ENCODE measurements around the gene ECHDC3.

The ECHDC3 gene

GRCh38 chr10:11742009-11742778, at the start of gene ECHDC3:
Gene ECHDC3, plus strand, starts transcription at chr10:11742382. Its CDS starts 195 bp downstream, at chr10:11742577.
- no peaks in the 10 kb centered on the region for H3K4me1 Mint-ChIP-seq (ENCODE audit: low read depth)
- peak; percentile 8 for DNase-seq (ENCODE audit: low spot score)
- H3K27ac Mint-ChIP-seq = no peak within 1 kb of the TSS
- no peaks in the 10 kb centered on the region for H3K36me3 Mint-ChIP-seq (ENCODE audit: low read depth)
- H3K9me3 Mint-ChIP-seq = peaks cover 6% of the 10 kb centered on the region
- H3K27me3 Mint-ChIP-seq (ENCODE audit: low read depth) = peaks cover 36% of the 10 kb centered on the region
- peak within 1 kb of the TSS; percentile 35 for H3K4me3 Mint-ChIP-seq

DNA sequence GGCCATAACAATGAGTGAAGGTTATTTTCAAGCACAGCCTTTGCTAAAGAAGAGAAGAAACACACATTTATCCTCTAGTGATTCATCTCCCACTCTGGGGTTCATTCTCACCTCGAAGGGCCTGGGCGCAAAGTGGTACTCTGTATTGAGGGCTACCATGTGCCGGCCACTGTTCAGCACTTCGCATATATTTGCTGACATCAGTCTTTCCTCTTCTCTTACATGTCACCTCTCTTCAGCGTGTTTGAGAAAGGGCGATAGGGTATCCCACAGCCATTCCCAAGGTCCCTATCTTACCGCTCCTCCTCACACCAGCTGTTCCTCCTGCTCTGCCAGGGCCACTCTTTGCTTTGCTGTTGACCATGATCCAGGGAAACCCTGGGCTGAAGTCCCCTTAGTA, 48.8 kb upstream of the ECHDC3 start:
- no peaks in the 10 kb centered on the region for H3K36me3 Mint-ChIP-seq (ENCODE audit: low read depth)
- H3K27ac Mint-ChIP-seq = no peak overlapping the region
- DNase-seq (ENCODE audit: low spot score) = no peak
- H3K4me1 Mint-ChIP-seq (ENCODE audit: low read depth) = no peaks in the 10 kb centered on the region
- H3K4me3 Mint-ChIP-seq = no peak overlapping the region
- peaks cover 29% of the 10 kb centered on the region for H3K27me3 Mint-ChIP-seq (ENCODE audit: low read depth)
- no peaks in the 10 kb centered on the region for H3K9me3 Mint-ChIP-seq

- Mint-ChIP-seq H3K27ac (no peak overlapping the region), H3K27me3 (ENCODE audit: low read depth) (peaks cover 35% of the 10 kb centered on the region), H3K4me1 (ENCODE audit: low read depth) (no peaks in the 10 kb centered on the region), H3K36me3 (ENCODE audit: low read depth) (no peaks in the 10 kb centered on the region), H3K9me3 (no peaks in the 10 kb centered on the region), H3K4me3 (no peak overlapping the region)
- no peak for DNase-seq (ENCODE audit: low spot score)
Observed at GRCh38 chr10:11695779-11696178, 46.4 kb upstream of the ECHDC3 start.

DNA sequence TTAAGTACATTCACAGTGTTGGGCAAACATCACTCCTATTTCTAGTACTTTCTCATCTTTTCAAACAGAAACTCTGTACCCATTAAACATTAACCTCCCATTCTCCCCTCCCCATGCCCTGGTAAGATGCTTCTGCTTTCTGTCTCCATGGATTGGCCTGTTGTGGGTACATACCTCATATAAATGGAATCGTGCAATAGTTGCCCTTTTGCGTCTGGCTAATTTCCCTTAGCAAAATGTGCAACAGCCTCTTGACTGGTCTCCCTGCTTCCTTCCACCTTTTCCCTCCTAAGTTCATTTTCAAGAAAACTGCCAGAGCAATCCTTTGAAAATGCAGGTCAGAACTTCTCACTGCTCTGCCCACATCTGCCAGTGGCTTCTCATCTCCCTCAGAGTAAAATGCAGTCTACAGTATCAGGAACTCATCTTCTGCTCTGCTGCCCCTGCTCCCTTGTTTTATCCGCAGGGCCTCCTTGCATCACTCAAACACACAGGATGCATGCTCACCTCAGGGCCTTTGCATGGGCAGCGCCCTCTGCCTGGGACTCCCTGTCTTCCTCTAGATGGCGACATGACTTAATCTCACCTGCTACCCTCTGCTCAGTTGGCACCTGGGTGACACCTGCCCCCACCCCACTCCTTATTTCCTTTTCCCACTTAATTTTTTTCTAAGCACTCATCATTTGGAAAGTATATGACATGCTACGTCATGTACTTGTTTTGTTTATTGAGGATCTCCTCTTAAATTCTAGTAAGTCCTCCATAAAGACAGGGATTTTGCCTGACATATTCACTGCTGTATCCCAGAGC, 44.3 kb upstream of the ECHDC3 start:
- DNase-seq (ENCODE audit: low spot score) = no peak
- no peaks in the 10 kb centered on the region for H3K36me3 Mint-ChIP-seq (ENCODE audit: low read depth)
- H3K9me3 Mint-ChIP-seq = no peaks in the 10 kb centered on the region
- no peak overlapping the region for H3K4me3 Mint-ChIP-seq
- no peaks in the 10 kb centered on the region for H3K4me1 Mint-ChIP-seq (ENCODE audit: low read depth)
- no peak overlapping the region for H3K27ac Mint-ChIP-seq
- peaks cover 39% of the 10 kb centered on the region for H3K27me3 Mint-ChIP-seq (ENCODE audit: low read depth)

DNA sequence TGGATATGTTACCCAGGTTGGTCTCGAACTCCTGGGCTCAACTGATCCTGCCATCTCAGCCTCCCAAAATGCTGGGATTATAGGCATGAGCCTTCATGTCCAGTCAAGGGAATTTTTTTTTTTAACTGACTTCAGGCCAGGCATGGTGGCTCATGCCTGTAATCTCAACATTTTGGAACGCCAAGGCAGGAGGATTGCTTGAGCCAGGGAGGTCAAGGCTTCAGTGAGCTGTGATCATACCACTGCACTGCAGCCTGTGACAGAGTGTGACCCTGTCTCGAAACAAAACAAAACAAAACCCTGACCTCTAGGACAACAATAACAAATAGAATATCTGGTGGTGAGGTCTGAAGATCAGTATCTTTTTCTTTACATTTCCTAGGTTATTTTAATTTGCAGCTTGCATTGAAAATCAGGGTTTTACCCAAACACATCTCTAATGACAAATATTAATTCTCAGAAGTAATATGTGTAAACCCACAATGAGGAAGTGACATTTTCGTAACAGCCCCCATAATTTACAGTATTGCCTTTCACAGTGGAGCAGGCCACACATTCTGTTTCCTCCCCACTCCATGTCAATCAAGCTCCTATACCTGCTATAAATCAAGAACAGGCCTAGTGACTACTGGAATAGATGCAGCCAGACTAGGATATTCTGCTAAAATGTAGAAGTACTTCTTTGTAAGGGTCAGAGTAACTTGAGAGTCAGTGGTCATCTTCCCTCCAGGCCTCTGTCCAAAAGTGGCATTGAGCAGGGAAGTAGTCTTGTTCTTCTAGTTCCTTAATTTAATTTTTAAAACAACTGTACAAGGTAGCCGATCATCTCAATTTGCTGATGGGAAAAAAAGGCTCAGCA, 43.3 kb upstream of the ECHDC3 start:
- DNase-seq (ENCODE audit: low spot score) = no peak
- Mint-ChIP-seq H3K36me3 (ENCODE audit: low read depth) (no peaks in the 10 kb centered on the region), H3K4me1 (ENCODE audit: low read depth) (no peaks in the 10 kb centered on the region), H3K9me3 (no peaks in the 10 kb centered on the region), H3K4me3 (no peak overlapping the region), H3K27me3 (ENCODE audit: low read depth) (peaks cover 39% of the 10 kb centered on the region), H3K27ac (no peak overlapping the region)

- H3K4me1 Mint-ChIP-seq (ENCODE audit: low read depth) = no peaks in the 10 kb centered on the region
- no peak overlapping the region for H3K27ac Mint-ChIP-seq
- peaks cover 46% of the 10 kb centered on the region for H3K27me3 Mint-ChIP-seq (ENCODE audit: low read depth)
- DNase-seq (ENCODE audit: low spot score) = no peak
- H3K9me3 Mint-ChIP-seq = no peaks in the 10 kb centered on the region
- no peak overlapping the region for H3K4me3 Mint-ChIP-seq
- no peaks in the 10 kb centered on the region for H3K36me3 Mint-ChIP-seq (ENCODE audit: low read depth)
Observed at GRCh38 chr10:11699550-11700097, 42.6 kb upstream of the ECHDC3 start.

GRCh38 chr10:11700539-11700938, 41.6 kb upstream of the ECHDC3 start:
- no peak overlapping the region for H3K27ac Mint-ChIP-seq
- peaks cover 52% of the 10 kb centered on the region for H3K27me3 Mint-ChIP-seq (ENCODE audit: low read depth)
- DNase-seq (ENCODE audit: low spot score) = no peak
- no peaks in the 10 kb centered on the region for H3K4me1 Mint-ChIP-seq (ENCODE audit: low read depth)
- H3K9me3 Mint-ChIP-seq = no peaks in the 10 kb centered on the region
- H3K36me3 Mint-ChIP-seq (ENCODE audit: low read depth) = no peaks in the 10 kb centered on the region
- H3K4me3 Mint-ChIP-seq = no peak overlapping the region

- Mint-ChIP-seq H3K9me3 (no peaks in the 10 kb centered on the region), H3K36me3 (ENCODE audit: low read depth) (no peaks in the 10 kb centered on the region), H3K27me3 (ENCODE audit: low read depth) (peaks cover 63% of the 10 kb centered on the region), H3K4me3 (no peak overlapping the region), H3K4me1 (ENCODE audit: low read depth) (no peaks in the 10 kb centered on the region), H3K27ac (no peak overlapping the region)
- DNase-seq (ENCODE audit: low spot score) = no peak
Observed at GRCh38 chr10:11701451-11702095, 40.6 kb upstream of the ECHDC3 start.

DNA sequence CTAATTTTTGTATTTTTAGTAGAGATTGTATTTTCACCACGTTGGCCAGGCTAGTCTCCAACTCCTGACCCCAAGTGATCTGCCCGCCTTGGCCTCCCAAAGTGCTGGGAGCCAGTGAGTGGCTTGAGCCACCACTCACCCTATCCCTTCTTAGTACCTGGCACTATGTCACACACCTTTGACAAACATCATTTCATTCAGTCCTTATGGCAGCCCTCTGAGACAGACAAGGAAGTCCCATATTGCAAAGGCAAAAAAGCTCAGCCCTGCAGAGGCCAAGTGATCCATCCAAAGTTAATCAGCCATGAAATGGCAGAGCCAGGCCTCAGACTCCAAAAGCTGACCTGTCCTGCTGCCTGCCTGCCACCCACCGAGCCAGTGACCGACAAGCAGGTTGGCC, 39.9 kb upstream of the ECHDC3 start:
- Mint-ChIP-seq H3K4me3 (no peak overlapping the region), H3K27me3 (ENCODE audit: low read depth) (peaks cover 63% of the 10 kb centered on the region), H3K4me1 (ENCODE audit: low read depth) (no peaks in the 10 kb centered on the region), H3K9me3 (no peaks in the 10 kb centered on the region), H3K36me3 (ENCODE audit: low read depth) (no peaks in the 10 kb centered on the region), H3K27ac (no peak overlapping the region)
- no peak for DNase-seq (ENCODE audit: low spot score)

DNA sequence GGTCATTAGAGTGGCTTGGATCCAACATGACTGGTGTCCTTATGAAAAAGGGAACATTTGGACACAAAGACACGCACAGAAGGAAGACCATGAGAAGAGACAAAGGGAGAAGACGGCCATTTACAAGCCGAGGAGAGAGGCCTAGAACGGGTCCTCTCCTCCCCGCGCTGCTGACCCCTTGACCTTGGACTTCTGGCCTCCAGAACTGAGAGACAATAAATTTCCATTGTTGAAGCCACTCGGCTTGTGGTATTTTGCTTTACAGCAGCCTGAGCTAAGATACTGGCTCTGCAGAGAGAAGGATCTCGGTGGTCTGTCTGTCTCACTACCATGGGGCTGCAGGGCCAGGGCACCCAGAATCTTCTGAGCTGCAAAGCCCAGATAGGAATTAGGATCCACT, 38.1 kb upstream of the ECHDC3 start:
- Mint-ChIP-seq H3K4me1 (ENCODE audit: low read depth) (no peaks in the 10 kb centered on the region), H3K27me3 (ENCODE audit: low read depth) (peaks cover 65% of the 10 kb centered on the region)

GRCh38 chr10:11705722-11706121, 36.5 kb upstream of the ECHDC3 start:
- Mint-ChIP-seq H3K4me1 (ENCODE audit: low read depth) (peaks cover 6% of the 10 kb centered on the region), H3K36me3 (ENCODE audit: low read depth) (no peaks in the 10 kb centered on the region), H3K9me3 (no peaks in the 10 kb centered on the region), H3K27me3 (ENCODE audit: low read depth) (peaks cover 70% of the 10 kb centered on the region), H3K27ac (no peak overlapping the region), H3K4me3 (no peak overlapping the region)
- DNase-seq (ENCODE audit: low spot score) = no peak

More for the DNA sequence above, 38.1 kb upstream of the ECHDC3 start:
- Mint-ChIP-seq H3K27ac (no peak overlapping the region), H3K4me3 (no peak overlapping the region), H3K9me3 (no peaks in the 10 kb centered on the region), H3K36me3 (ENCODE audit: low read depth) (no peaks in the 10 kb centered on the region)
- no peak for DNase-seq (ENCODE audit: low spot score)

DNA sequence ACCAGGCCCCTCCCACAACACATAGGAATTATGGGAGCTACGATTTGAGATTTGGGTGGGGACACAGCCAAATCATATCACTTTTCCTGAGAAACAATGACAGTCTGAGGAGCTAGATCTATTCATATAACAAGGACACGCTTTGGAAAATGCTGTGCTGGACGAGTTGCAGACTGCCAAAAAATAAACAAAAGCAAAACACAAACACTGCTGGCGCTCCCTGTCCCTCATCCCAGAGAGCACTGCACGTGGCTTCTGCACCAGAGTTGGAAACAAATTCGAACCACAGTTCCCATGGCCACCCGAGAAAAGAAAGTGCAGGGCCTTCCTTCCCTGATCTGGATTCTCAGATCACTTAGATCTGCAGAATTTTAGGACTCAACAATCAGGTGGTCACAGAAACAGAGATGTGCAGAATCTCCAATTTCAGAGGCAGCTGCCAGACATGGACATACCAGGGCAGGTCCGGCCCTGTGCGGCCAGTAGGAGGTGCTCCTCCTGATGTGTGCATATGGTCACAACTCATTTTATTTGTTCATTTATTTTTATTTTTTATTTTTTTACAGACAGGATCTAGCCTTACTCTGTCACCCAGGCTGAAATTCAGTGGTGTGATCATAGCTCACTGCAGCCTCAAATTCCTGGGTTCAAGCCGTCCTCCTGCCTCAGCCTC, 35.2 kb upstream of the ECHDC3 start:
- H3K9me3 Mint-ChIP-seq = no peaks in the 10 kb centered on the region
- no peak for DNase-seq (ENCODE audit: low spot score)
- no peaks in the 10 kb centered on the region for H3K36me3 Mint-ChIP-seq (ENCODE audit: low read depth)
- no peak overlapping the region for H3K4me3 Mint-ChIP-seq
- H3K4me1 Mint-ChIP-seq (ENCODE audit: low read depth) = peaks cover 8% of the 10 kb centered on the region
- H3K27ac Mint-ChIP-seq = no peak overlapping the region
- H3K27me3 Mint-ChIP-seq (ENCODE audit: low read depth) = peaks cover 76% of the 10 kb centered on the region

Data from T-helper 2 cell treated with Interferon-gamma antibody and Interleukin-4, amounts not matched to agents 5 μg/mL and 100 μg/mL, for 36 hours (primary cell).